Suprapubic skin (tissue), 4 donors: ENCODE measurements around the gene PXMP4. TPM values are rescaled to one million over a fixed set of nuclear protein-coding genes. Genes with fewer than 3 reads are reported as not detected.

Experiments
- DNase-seq, 2 donors: peaks; one replicate each; pipeline ENCODE4 v3.0.0-alpha.2; 2019; ENCODE audit warnings: low spot score in 2 of 2
- H3K27ac ChIP-seq: fragments of 200-600 bp; sonication (generic); one replicate; pipeline ENCODE4 v1.5.1; 2019
- H3K27me3 ChIP-seq: fragments of 200-600 bp; sonication (generic); one replicate; pipeline ENCODE4 v1.5.1; 2019
- H3K36me3 ChIP-seq: fragments of 200-600 bp; sonication (generic); one replicate; pipeline ENCODE4 v1.5.1; 2019
- H3K4me1 ChIP-seq: fragments of 200-600 bp; sonication (generic); one replicate; pipeline ENCODE4 v1.5.1; 2019
- H3K4me3 ChIP-seq: fragments of 200-600 bp; sonication (generic); one replicate; pipeline ENCODE4 v1.5.1; 2019; ENCODE audit warnings: mild to moderate bottlenecking
- H3K9me3 ChIP-seq: fragments of 200-600 bp; sonication (generic); one replicate; pipeline ENCODE4 v1.5.1; 2019
- CTCF ChIP-seq, 2 donors: fragments of 200-600 bp in 1 of 2; fragments of 450-650 bp in 1 of 2; sonication (generic) in 1 of 2; IDR thresholded peaks; one replicate each; pipeline ENCODE4 v1.5.1; 2016 to 2019; ENCODE audit warnings: antibody characterized with exemption in 2 of 2, mild to moderate bottlenecking in 1 of 2, moderate library complexity in 1 of 2
- EP300 ChIP-seq: sonication (generic); formaldehyde crosslinking; IDR thresholded peaks from one replicate; pipeline ENCODE4 v1.6.1; 2017; ENCODE audit warnings: antibody characterized with exemption
- POLR2A ChIP-seq, 2 donors: fragments of 450-650 bp; IDR thresholded peaks; one replicate each; pipeline ENCODE4 v1.6.1; 2017; ENCODE audit warnings: antibody characterized with exemption in 2 of 2, mild to moderate bottlenecking in 2 of 2, moderate library complexity in 2 of 2
- POLR2AphosphoS5 ChIP-seq, 3 donors: sonication (generic); formaldehyde crosslinking; IDR thresholded peaks; one replicate each; pipeline ENCODE4 v1.6.1; 2017; ENCODE audit warnings: antibody characterized with exemption in 3 of 3
- WGBS: methylation state at CpG from one replicate; pipeline ENCODE4 v1.1.5; 2018; 5-methylcytosine and 5-hydroxymethylcytosine counted together
- total RNA-seq, 4 donors: library from RNA; depleted of rRNA; stranded (reverse); fragments of >200 nt; gene quantifications; one replicate each; pipeline ENCODE4 v1.1.0, GENCODE V29; 2016

The PXMP4 gene
- total RNA-seq, 4 donors from 2014 or later: 8.7 to 32.4 (median 24.3) TPM

- Histone ChIP-seq H3K36me3 (no peaks in the 10 kb centered on the region), H3K27ac (no peak overlapping the region), H3K9me3 (no peaks in the 10 kb centered on the region), H3K27me3 (no peaks in the 10 kb centered on the region), H3K4me3 (no peak overlapping the region), H3K4me1 (peaks cover 6% of the 10 kb centered on the region)
- DNase-seq: no peak
- WGBS: 79% methylated on average over 5 of the region's 5 CpGs
- TF ChIP-seq CTCF (IDR thresholded peaks at IDR 0.05) (no peak), POLR2AphosphoS5 (IDR thresholded peaks at IDR 0.05) (no peak), POLR2A (IDR thresholded peaks at IDR 0.05) (no peak), EP300 (no peak)
These were observed 7.0 kb upstream of the PXMP4 start for GRCh38 chr20:33727115-33727479.

GRCh38 chr20:33725607-33726264 is 5.6 kb upstream of the PXMP4 start:
- WGBS: 79% methylated on average over 7 of the region's 7 CpGs
- no peaks in the 10 kb centered on the region for H3K27me3 ChIP-seq
- DNase-seq: no peak
- H3K4me1 ChIP-seq: no peaks in the 10 kb centered on the region
- no peak for TF ChIP-seq EP300
- no peaks in the 10 kb centered on the region for H3K9me3 ChIP-seq
- no peak overlapping the region for H3K27ac ChIP-seq
- no peaks in the 10 kb centered on the region for H3K36me3 ChIP-seq
- no peak overlapping the region for H3K4me3 ChIP-seq

- H3K4me3 ChIP-seq: no peak overlapping the region
- WGBS: 81% methylated on average over 14 of the region's 14 CpGs
- DNase-seq: no peak
These were observed 4.5 kb upstream of the PXMP4 start for GRCh38 chr20:33724439-33725094.

GRCh38 chr20:33721391-33722140 is 1.5 kb upstream of the PXMP4 start:
- H3K27me3 ChIP-seq: no peaks in the 10 kb centered on the region
- no peak for DNase-seq
- peaks cover 14% of the 10 kb centered on the region for H3K4me1 ChIP-seq
- H3K36me3 ChIP-seq: no peaks in the 10 kb centered on the region
- TF ChIP-seq CTCF (IDR thresholded peaks at IDR 0.05) (no peak), EP300 (no peak), POLR2A (IDR thresholded peaks at IDR 0.05) (no peak), POLR2AphosphoS5 (IDR thresholded peaks at IDR 0.05) (no peak)
- H3K27ac ChIP-seq: no peak overlapping the region
- WGBS: 97% methylated on average over 11 of the region's 11 CpGs
- H3K9me3 ChIP-seq: no peaks in the 10 kb centered on the region
- no peak overlapping the region for H3K4me3 ChIP-seq

More at GRCh38 chr20:33724439-33725094, 4.5 kb upstream of the PXMP4 start:
- TF ChIP-seq POLR2A (IDR thresholded peaks at IDR 0.05): no peak
- no peak for TF ChIP-seq CTCF (IDR thresholded peaks at IDR 0.05)
- no peak for TF ChIP-seq POLR2AphosphoS5 (IDR thresholded peaks at IDR 0.05)
- TF ChIP-seq EP300: no peak
- Histone ChIP-seq H3K4me1 (peaks cover 5% of the 10 kb centered on the region), H3K36me3 (no peaks in the 10 kb centered on the region), H3K27ac (no peak overlapping the region), H3K27me3 (no peaks in the 10 kb centered on the region), H3K9me3 (no peaks in the 10 kb centered on the region)

- H3K27ac ChIP-seq: peak overlapping the region; percentile 59
- peaks cover 14% of the 10 kb centered on the region for H3K4me1 ChIP-seq
- 42% methylated on average over 13 of the region's 13 CpGs for WGBS
- H3K36me3 ChIP-seq: no peaks in the 10 kb centered on the region
- TF ChIP-seq EP300: no peak
- no peak for TF ChIP-seq POLR2AphosphoS5 (IDR thresholded peaks at IDR 0.05)
- TF ChIP-seq CTCF (IDR thresholded peaks at IDR 0.05): no peak
- TF ChIP-seq POLR2A (IDR thresholded peaks at IDR 0.05): no peak
- no peaks in the 10 kb centered on the region for H3K9me3 ChIP-seq
- peak overlapping the region; percentile 76 for H3K4me3 ChIP-seq
- no peak for DNase-seq
- no peaks in the 10 kb centered on the region for H3K27me3 ChIP-seq
These were observed 677 bp downstream of the PXMP4 start for GRCh38 chr20:33719277-33719988.
